Measurements from ENCODE around the gene DNAI2. TPM values are rescaled to one million over a fixed set of nuclear protein-coding genes. Genes with fewer than 3 reads are reported as not detected.

DNAI2 gene
- total RNA-seq, 1 donor from 2014 or later = 6.2 TPM

- TF ChIP-seq, protein P1, sequence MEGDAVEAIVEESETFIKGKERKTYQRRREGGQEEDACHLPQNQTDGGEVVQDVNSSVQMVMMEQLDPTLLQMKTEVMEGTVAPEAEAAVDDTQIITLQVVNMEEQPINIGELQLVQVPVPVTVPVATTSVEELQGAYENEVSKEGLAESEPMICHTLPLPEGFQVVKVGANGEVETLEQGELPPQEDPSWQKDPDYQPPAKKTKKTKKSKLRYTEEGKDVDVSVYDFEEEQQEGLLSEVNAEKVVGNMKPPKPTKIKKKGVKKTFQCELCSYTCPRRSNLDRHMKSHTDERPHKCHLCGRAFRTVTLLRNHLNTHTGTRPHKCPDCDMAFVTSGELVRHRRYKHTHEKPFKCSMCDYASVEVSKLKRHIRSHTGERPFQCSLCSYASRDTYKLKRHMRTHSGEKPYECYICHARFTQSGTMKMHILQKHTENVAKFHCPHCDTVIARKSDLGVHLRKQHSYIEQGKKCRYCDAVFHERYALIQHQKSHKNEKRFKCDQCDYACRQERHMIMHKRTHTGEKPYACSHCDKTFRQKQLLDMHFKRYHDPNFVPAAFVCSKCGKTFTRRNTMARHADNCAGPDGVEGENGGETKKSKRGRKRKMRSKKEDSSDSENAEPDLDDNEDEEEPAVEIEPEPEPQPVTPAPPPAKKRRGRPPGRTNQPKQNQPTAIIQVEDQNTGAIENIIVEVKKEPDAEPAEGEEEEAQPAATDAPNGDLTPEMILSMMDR (IDR thresholded peaks at IDR 0.05) = no peak
- no peak for DNase-seq
- H3K4me3 ChIP-seq = no peak overlapping the region
- peaks cover 94% of the 10 kb centered on the region for H3K27me3 ChIP-seq (ENCODE audit: low read depth)
- H3K9me3 ChIP-seq = no peaks in the 10 kb centered on the region
- H3K4me1 ChIP-seq = peaks cover 8% of the 10 kb centered on the region
- ATAC-seq = no peak
- intact Hi-C loops (cut with DNase I) = no loop called here
- no peak overlapping the region for H3K27ac ChIP-seq
- no peaks in the 10 kb centered on the region for H3K36me3 ChIP-seq
Observed at GRCh38 chr17:74353446-74354060, 79.5 kb downstream of the DNAI2 start.

- Histone ChIP-seq H3K36me3 (no peaks in the 10 kb centered on the region), H3K4me1 (peaks cover 8% of the 10 kb centered on the region), H3K27me3 (ENCODE audit: low read depth) (peaks cover 96% of the 10 kb centered on the region), H3K4me3 (no peak overlapping the region), H3K9me3 (no peaks in the 10 kb centered on the region), H3K27ac (no peak overlapping the region)
- TF ChIP-seq, protein P1 (IDR thresholded peaks at IDR 0.05) = peak; percentile 53
- ATAC-seq = peak; percentile 48 to 54
- DNase-seq = no peak
- intact Hi-C loops (cut with DNase I) = no loop called here
Observed at GRCh38 chr17:74354123-74354522, 80.1 kb downstream of the DNAI2 start.

DNA sequence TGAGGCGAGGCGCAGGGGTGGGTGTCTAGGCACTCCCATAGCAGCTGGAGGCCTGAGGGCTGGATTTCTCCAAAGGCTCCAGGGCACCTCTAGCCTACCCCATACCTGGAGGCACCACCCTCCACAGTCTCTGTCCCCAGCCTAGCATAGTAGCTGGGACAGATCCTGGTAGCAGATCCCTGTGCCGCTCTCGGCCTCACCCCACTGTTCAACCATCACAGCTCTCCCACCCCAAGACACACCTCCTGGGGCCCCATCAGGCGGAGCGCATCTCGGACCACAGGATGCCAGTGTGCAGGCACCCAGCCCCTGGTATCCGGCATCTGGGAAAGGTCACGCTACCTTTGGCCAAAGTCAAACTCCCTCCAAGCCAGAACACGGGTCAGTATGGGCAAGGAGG, 80.5 kb downstream of the DNAI2 start:
- no peak overlapping the region for H3K27ac ChIP-seq
- peaks cover 8% of the 10 kb centered on the region for H3K4me1 ChIP-seq
- peaks cover 96% of the 10 kb centered on the region for H3K27me3 ChIP-seq (ENCODE audit: low read depth)
- ATAC-seq = peak in 1 of 2 donors; percentile 2
- H3K36me3 ChIP-seq = no peaks in the 10 kb centered on the region
- no peak for DNase-seq
- TF ChIP-seq, protein P1 (IDR thresholded peaks at IDR 0.05) = no peak
- intact Hi-C loops (cut with DNase I) = no loop called here
- no peak overlapping the region for H3K4me3 ChIP-seq
- H3K9me3 ChIP-seq = no peaks in the 10 kb centered on the region

DNA sequence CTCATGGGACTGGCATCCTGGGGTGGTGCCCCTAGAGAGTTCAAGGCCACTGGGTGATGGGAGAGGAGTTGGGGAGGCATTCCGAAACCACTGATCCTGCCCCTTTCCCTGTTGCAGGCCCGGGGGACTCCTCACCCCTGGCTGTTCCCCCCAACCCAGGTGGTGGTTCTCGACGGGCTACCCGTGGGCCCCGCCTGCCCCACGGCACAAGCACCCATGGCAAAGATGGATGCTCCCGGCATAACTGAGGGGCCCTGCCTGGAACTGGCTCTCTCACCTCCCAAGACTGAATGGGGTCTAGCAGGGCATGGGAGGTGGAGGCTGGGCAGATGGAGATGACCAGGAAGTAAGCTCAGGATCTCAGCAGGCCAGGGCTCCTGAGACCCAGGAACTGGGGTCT, 81.0 kb downstream of the DNAI2 start:
- intact Hi-C loops (cut with DNase I) = no loop called here
- Histone ChIP-seq H3K4me1 (peaks cover 8% of the 10 kb centered on the region), H3K9me3 (no peaks in the 10 kb centered on the region), H3K27me3 (ENCODE audit: low read depth) (peaks cover 99% of the 10 kb centered on the region), H3K4me3 (no peak overlapping the region), H3K27ac (no peak overlapping the region), H3K36me3 (no peaks in the 10 kb centered on the region)
- TF ChIP-seq, protein P1 (IDR thresholded peaks at IDR 0.05) = no peak
- no peak for ATAC-seq
- DNase-seq = no peak

DNA sequence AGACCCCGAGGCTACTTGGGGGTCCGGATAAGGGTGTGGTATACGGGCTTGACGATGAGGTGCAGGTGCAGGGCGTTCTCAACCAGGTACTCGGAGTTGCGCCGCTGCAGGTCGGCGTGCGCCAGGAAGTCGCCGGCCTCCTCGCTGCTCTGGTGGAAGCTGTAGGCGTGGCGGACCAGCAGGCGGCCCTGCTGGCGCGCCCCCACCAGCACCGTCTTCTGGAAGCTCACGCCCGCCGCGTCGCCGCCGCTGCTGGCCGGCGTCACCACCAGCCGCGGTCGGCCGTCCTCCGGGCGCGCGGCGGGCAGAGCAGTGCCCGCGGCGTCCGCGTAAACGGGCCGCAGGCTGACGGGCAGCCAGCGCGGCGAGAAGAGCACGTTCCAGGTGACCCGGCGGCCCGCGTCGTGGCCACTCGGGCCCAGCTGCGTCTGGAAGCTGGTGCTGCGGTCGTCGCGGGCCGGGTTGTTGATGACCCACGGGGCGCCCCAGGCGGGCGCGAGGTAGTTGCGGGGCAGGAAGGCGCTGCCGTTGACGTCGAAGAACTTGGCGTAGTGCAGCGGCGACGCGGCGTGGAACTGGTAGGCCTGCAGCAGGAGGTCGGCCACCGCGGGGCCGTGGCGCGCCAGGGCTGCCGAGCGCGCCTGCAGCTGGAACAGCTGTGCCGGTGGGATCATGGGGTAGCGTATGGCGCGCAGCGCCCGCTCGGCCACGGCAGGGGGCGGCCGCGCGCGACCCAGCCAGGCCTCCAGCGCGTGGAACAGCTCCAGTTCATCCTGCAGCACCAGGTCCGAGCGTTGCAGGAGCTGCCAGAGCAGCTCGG, 82.8 kb downstream of the DNAI2 start:
- DNase-seq (no peak), ATAC-seq (no peak)
- Histone ChIP-seq H3K27me3 (ENCODE audit: low read depth) (peaks cover 99% of the 10 kb centered on the region), H3K36me3 (no peaks in the 10 kb centered on the region), H3K9me3 (no peaks in the 10 kb centered on the region), H3K4me3 (peak overlapping the region; percentile 19), H3K27ac (no peak overlapping the region), H3K4me1 (peaks cover 8% of the 10 kb centered on the region)
- intact Hi-C loops (cut with DNase I) = no loop called here
- TF ChIP-seq, protein P1 (IDR thresholded peaks at IDR 0.05) = no peak

Measured in lower lobe of right lung (tissue), 2 donors.